GM21367 (cell line): ENCODE measurements around the gene KCNS3.
"Not testable (repeated sequence)": the region's sequence is repeated elsewhere in the genome, so short reads cannot be mapped to it uniquely, and the experiment has no call there.

Experiments used
- ATAC-seq: cut with Tn5 transposase; IDR thresholded peaks from one replicate; pipeline ENCODE4 v1.9.1; 2021; ENCODE audit not compliant: unreplicated experiment

KCNS3 gene

DNA sequence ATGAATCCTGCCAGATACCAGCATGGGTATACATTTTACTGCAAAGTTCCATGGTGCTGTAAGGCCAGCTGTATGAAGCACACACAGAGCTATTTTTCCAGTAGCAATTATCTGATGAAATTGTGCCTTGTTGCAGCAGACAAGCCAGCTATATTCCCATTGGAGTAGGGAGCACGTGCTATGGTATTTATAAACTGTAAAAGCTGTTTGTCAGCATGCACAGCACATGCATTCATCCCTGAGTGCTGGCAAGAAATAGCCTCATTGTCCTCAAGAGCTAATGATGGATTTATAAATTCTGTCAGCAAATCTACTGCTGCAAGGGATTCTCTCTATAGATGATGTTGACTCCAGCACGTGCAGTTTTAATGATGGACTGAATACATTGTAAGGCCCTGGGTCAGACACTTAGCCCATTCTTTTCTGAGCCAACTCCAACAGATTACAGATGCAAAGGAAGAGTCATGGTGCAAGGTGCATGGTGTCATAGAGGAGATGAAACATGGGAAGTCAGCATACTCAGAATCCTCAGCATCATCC is 61.7 kb downstream of the KCNS3 start:
- ATAC-seq = no peak

DNA sequence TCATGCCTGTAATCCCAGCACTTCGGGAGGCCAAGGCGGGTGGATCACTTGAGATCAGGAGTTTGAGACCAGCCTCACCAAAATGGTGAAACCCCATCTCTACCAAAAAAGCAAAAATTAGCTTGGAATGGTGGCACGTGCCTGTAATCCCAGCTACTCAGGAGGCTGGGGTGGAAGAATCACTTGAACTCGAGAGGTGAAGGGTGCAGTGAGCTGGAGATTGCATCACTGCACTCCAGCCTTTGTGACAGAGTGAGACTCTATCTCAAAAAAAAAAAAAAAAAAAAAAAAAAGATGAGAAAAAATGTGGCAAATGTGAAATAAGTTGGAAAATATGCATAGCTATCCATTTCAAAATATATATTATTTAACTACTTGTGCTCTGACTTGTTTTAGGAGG is 65.0 kb downstream of the KCNS3 start:
- no peak for ATAC-seq

- ATAC-seq = no peak
These were observed 68.6 kb downstream of the KCNS3 start for GRCh38 chr2:17947113-17947512.

- ATAC-seq = no peak
These were observed 71.5 kb downstream of the KCNS3 start for GRCh38 chr2:17950006-17950405.

DNA sequence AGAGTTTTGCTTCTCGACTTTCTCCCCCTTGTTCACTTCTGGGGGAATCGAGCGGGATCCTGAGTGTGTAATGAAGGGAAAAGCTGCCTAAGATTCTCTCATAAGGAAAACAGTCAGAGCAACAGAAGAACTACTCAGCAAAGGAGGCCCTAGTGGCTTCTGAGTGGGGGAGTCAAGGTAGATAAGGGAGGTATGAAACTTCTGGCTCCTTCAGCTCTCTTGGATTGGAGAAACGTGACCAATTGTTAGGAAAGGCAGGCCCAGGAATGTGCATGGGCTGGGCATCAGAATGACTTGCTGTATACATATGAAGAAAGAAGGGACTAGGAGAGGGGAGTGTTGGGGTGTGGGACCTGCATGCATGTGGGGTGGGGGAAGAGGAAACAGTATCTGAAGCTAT is 73.1 kb downstream of the KCNS3 start:
- no peak for ATAC-seq

DNA sequence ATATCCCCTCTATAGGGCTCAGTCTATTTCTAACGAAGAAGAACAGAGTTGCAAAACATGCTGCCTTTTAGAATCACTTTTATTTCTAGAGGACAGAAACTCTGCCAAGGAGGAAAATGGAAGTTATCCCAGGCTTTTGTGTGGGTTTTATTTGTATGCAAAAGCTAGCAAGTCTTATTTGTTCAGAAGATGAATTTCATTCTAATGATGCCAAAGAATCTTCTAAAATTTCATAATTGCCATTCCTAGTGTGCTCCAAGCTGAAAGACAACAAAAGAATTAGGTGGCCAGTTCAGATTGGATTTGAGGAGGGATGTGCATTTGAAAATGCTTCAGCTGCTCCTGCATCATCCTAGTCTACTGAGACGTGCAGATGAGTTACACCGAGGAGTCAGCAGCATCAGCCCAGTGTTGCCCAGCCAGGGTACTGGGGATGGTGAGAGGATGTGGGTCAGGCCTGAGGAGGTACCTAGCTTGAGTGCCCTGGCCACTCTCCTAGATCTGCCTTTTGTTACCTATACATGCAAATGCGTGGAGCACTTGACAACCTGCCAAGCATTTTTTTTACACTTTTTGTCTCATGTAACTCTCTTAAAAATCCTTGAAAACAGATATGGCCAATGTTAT is 80.1 kb downstream of the KCNS3 start:
- no peak for ATAC-seq

GRCh38 chr2:17959356-17959755 is 80.9 kb downstream of the KCNS3 start:
- ATAC-seq = no peak

GRCh38 chr2:17959833-17960232 is 81.4 kb downstream of the KCNS3 start:
- no peak for ATAC-seq

DNA sequence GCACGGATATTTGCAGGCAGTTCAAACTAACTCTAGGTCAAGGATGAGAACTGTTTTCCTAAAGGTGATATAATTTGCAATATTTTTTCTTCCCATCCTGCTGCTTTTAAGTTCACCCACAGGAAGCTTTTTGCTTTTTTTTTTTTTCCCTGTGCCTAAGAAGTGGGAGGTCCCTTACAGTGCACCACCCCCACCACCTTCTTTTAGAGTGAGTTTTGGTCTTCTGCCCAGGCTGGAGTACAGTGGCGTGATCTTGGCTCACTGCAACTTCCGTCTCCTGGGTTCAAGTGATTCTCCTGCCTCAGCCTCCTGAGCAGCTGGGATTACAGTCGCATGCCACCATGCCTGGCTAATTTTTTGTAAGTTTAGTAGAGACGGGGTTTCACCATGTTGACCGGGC is 82.5 kb downstream of the KCNS3 start:
- no peak for ATAC-seq

DNA sequence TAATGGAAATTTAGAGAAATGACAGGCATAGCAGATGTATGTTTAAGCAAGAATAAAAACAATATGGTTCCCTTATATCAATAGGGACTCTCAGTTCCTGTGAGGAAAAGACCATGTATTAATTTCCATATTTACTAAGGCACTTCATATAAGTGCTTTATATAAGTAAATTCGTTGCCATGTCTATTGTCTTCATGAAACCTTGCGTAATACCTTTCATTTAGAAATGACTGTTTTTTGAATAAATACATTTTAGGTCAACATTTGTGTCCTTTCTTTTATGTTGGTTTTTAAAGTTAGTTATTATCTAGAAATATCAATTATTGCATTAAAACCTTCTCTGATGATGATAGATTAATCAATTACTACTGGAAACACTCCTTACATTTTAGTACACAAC is 83.3 kb downstream of the KCNS3 start:
- ATAC-seq = no peak

DNA sequence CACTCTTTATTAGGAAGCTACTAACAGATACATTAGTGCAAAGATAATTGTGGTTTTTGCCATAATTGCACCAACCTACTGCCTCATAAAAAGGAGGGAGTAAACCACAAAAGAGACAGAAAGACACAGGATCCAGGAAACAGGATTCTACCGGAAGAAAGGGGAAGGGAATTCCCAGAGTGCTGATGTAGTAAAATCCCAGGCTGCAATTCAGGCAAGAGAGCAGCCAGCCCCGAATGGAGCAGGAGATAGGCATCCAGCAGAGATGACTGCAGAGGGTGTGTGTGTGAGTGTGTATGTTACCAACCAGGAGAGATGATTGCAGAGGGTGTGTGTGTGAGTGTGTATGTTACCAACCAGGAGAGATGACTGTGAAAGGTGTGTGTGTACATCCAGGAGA is 84.4 kb downstream of the KCNS3 start:
- ATAC-seq = no peak

DNA sequence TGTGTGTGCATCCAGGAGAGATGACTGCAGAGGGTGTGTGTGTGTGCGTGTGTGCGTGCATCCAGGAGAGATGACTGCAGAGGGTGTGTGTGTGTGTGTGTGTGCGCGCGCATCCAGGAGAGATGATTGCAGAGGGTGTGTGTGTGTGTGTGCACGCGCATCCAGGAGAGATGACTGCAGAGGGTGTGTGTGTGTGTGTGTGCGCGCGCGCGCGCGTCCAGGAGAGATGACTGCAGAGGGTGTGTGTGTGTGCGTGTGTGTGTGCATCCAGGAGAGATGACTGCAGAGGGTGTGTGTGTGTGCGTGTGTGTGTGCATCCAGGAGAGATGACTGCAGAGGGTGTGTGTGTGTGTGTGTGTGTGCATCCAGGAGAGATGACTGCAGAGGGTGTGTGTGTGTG is 85.1 kb downstream of the KCNS3 start:
- not testable (repeated sequence) for ATAC-seq

DNA sequence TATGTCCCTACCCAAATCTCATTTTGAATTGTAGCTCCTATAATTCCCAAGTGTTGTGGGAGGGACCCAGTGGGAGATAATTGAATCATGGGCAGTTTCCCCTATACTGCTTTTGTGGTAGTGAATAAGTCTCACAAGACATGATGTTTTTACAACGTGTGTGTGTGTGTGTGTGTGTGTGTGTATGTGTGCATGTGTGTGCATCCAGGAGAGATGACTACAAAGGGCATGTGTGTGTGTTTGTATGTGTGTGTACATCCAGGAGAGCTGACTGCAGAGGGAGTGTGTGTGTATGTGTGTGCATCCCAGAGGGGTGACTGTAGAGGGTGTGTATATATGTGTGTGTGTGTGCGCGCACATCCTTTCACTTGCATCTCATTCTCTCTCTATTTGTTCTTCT is 86.7 kb downstream of the KCNS3 start:
- ATAC-seq = no peak

DNA sequence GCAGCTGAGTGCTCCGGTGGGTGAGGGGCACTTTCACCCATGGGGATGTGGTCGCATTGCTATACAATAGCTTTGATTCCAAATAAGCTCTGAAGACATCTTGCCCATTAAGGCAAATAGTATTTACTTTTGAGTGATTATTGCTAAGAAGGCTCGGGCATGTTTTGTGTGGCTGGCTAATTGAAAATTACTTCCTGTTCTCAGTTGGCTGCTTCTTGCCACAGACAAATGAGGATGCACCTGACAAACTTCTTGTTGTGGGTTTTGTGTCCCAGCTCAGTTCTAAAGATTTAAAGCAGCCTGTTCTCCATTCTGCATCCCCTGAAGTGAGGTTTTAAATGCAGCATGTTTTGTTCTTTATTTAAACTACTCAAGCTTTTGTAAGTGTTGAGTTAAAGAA is 88.3 kb downstream of the KCNS3 start:
- no peak for ATAC-seq

DNA sequence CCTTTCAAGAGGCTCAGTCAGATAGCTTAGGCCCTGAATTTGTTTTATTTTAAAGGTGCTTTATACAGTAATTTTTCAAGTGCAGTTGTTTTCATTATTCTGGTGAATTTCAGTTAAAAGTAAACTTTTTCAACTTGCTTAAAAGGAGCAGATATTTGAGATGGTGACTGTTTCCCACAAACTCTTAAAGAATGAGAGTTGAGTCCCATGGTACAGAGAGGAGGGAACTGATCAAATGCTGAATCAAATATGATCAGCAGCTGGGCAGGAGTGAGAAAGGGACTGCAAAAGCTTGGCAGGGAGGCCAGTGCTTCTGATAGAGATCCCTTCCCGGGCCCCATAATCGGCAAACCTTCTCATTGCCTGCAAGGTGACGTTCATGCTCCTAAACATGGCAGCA is 91.2 kb downstream of the KCNS3 start:
- no peak for ATAC-seq

- ATAC-seq = no peak
These were observed 93.2 kb downstream of the KCNS3 start for GRCh38 chr2:17971531-17972125.

- no peak for ATAC-seq
These were observed 94.5 kb downstream of the KCNS3 start for GRCh38 chr2:17972991-17973390.

DNA sequence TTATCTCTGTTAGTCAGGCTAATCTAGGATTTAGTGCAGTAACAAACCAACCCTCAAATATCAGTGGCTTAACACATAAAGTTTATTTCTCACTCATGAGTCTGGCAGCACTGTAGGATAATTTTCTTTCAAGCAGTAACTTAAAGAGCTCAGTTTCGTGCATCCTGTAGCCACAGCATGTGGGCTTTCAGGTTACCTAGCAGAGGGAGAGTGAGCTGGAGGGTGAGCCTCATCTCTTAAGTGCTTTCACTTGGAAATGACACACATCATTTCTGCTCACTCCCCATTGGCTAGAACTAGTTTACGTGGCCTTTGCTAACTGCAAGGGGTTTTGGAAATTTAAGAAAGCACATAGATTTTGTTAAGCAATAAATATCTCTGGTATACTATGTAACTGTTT is 96.9 kb downstream of the KCNS3 start:
- no peak for ATAC-seq

DNA sequence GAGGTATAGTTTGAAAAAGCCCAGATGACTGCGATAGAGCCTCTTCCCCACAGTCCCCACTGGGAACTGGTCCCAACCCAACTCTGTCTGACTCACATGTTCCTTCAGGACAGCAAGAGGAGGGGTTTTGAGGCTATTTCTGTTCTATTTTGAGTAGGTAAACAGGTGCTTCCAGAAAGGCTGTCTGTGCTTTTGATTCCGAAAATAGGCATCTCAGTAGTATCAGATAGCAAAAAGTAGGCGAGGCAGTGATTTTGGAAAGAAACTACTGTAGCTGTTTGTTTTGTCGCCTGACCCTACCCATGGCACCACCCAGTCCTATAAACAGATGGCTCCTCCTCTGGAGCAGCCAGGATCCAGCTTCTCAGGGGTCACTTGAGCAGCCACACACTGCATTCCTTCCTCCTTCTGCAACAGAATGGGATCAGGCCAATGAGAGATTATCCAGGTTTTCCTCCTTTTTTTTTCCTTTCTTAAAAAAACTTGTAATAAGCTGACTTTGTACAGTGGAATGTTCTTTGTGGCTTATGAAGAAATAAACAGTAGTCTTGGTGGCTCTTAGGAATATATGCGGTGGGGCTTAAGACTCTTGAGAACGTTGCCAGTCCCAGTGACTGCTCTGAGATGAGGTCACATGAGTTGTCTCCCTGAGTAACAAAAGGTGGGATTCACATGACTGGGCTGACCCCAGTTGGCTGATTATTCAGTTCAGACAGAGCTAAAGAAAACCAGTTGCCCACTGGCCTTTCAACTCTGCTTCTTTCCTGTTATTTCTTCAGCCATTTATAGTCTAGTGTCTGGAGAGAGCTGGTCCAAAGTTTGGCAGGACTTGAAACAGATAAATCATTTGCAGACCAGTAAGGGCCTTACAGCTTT is 98.6 kb downstream of the KCNS3 start:
- no peak for ATAC-seq

DNA sequence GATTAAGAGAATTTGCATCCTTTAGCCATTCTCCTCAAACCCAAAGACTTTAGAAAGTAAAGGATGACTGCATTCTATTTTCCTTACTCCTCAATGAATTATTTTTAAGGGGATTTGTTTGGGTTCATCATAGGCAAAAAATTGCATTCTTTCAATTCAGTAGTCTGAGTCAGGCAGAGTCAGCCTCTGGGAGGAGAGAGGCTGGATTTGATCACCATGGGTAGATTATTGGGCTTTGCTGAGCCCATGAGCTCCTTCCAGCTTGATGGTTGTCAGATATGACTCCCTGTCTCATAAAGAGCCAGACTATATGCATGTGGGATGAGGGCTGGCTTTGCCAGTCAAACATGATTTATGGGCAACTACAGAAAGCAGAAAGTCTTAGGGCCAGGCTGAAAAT is 101.2 kb downstream of the KCNS3 start:
- no peak for ATAC-seq

DNA sequence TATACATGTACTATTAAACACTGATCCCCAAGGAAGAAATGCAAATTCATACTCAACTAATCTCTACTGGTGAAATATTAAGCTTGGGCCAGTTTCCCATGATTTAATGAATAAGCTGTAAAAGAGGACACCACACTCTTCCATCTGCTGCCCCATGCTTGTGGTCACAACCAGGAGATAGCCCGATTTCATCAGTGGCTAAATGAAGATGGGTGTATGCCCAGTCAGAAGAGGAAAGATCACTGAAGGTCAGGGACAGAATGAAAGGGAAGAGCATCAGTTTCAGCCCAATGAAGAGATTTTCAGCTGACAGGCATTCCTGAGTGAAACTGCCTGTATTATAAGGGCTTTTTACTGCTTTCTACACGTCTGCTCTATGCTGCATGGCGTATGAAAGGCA is 103.5 kb downstream of the KCNS3 start:
- no peak for ATAC-seq
